HG03108 (cell line): Measurements from ENCODE around the gene TOR2A.

Source experiments
- ATAC-seq: cut with Tn5 transposase; IDR thresholded peaks from one replicate; pipeline ENCODE4 v1.9.1; 2021; ENCODE audit warnings: moderate library complexity; ENCODE audit not compliant: unreplicated experiment

TOR2A gene

GRCh38 chr9:127744398-127745110, 9.5 kb upstream of the TOR2A start:
- ATAC-seq: no peak

GRCh38 chr9:127742435-127743088, 7.5 kb upstream of the TOR2A start:
- no peak for ATAC-seq

- ATAC-seq: no peak
Measured at GRCh38 chr9:127741831-127742434, 6.8 kb upstream of the TOR2A start.

- no peak for ATAC-seq
Measured at GRCh38 chr9:127739614-127740330, 4.7 kb upstream of the TOR2A start.

- ATAC-seq: no peak
Measured at GRCh38 chr9:127738666-127739065, 3.6 kb upstream of the TOR2A start.

GRCh38 chr9:127735530-127736185, 564 bp upstream of the TOR2A start:
- ATAC-seq: peak; percentile 8

- ATAC-seq: no peak
Measured at GRCh38 chr9:127734247-127734746, 797 bp downstream of the TOR2A start.

- no peak for ATAC-seq
Measured at GRCh38 chr9:127733614-127734013, 1.5 kb downstream of the TOR2A start.

- ATAC-seq: no peak
Measured at GRCh38 chr9:127732444-127732843, 2.6 kb downstream of the TOR2A start.

- ATAC-seq: no peak
Measured at GRCh38 chr9:127731938-127732337, 3.2 kb downstream of the TOR2A start.

GRCh38 chr9:127730799-127731410, 4.2 kb downstream of the TOR2A start:
- no peak for ATAC-seq

GRCh38 chr9:127730262-127730661, 4.8 kb downstream of the TOR2A start:
- ATAC-seq: no peak

GRCh38 chr9:127729522-127730256, 5.4 kb downstream of the TOR2A start:
- no peak for ATAC-seq

GRCh38 chr9:127728808-127729207, 6.3 kb downstream of the TOR2A start:
- ATAC-seq: no peak

- no peak for ATAC-seq
Measured at GRCh38 chr9:127726871-127727270, 8.2 kb downstream of the TOR2A start.

- ATAC-seq: no peak
Measured at GRCh38 chr9:127724012-127724411, 11.1 kb downstream of the TOR2A start.

GRCh38 chr9:127723444-127723843, 11.7 kb downstream of the TOR2A start:
- no peak for ATAC-seq

- no peak for ATAC-seq
Measured at GRCh38 chr9:127723013-127723412, 12.1 kb downstream of the TOR2A start.

- no peak for ATAC-seq
Measured at GRCh38 chr9:127722055-127722745, 12.9 kb downstream of the TOR2A start.
